Endothelial cell of umbilical vein (primary cell): ENCODE measurements around the gene PSPC1. TPM values are rescaled to one million over a fixed set of nuclear protein-coding genes. Genes with fewer than 3 reads are reported as not detected.

Source experiments
- BruUV-seq: library from RNA; stranded (reverse); fragments of 400-500 nt; replicated peaks from 2 replicates; lab custom pipeline; 2021; lab: Mats Ljungman, UMichigan
- CTCF ChIA-PET: fragments of 300-600, 350-600 bp; sonication (Branson Sonifier 250); formaldehyde crosslinking; loops from one replicate; lab custom pipeline; 2021; ENCODE audit warnings: antibody characterized with exemption, inconsistent platforms; lab: Charles Lee
- POLR2A ChIA-PET: fragments of 300-600, 350-600 bp; sonication (Branson Sonifier 250); formaldehyde crosslinking; loops from one replicate; lab custom pipeline; 2021; ENCODE audit warnings: antibody characterized with exemption, inconsistent platforms; lab: Charles Lee
- DNase-seq: peaks from one replicate; pipeline ENCODE4 v3.0.0-alpha.2; 2011; ENCODE audit warnings: low read depth, low spot score
- FAIRE-seq: peaks from 2 replicates; lab custom pipeline; 2011; peaks lifted over from hg19 to GRCh38; lab: Jason Lieb, UNC
- H2AFZ ChIP-seq: 2 replicates; pipeline ENCODE4 v1.6.0; 2012; ENCODE audit warnings: low read depth, low read length, control low read depth, inconsistent platforms
- H3K27ac ChIP-seq: 2 replicates; pipeline ENCODE4 v1.5.1; 2011; ENCODE audit warnings: low read depth, mild to moderate bottlenecking, control low read depth, low read length, moderate library complexity; ENCODE audit not compliant: insufficient read depth
- H3K27me3 ChIP-seq, 2 experiments: 2 replicates each; pipeline versions ENCODE4 v1.6.0 to v1.6.1; 2011; ENCODE audit warnings: low read length in 2 of 2, mixed read lengths in 1 of 2; ENCODE audit not compliant: control insufficient read depth in 2 of 2, insufficient read depth in 2 of 2
- H3K36me3 ChIP-seq, 2 experiments: 2 replicates in 1 of 2; 3 replicates in 1 of 2; pipeline ENCODE4 v1.5.1; 2011; ENCODE audit warnings: low read length in 2 of 2, mild to moderate bottlenecking in 1 of 2, moderate library complexity in 1 of 2; ENCODE audit not compliant: control insufficient read depth in 2 of 2, insufficient read depth in 2 of 2; ENCODE audit errors: extremely low read depth in 1 of 2
- H3K4me1 ChIP-seq: 3 replicates; pipeline ENCODE4 v1.5.1; 2011; ENCODE audit warnings: mild to moderate bottlenecking, low read length; ENCODE audit not compliant: control insufficient read depth, insufficient read depth; ENCODE audit errors: extremely low read depth
- H3K4me2 ChIP-seq: 2 replicates; pipeline ENCODE4 v1.6.1; 2011; ENCODE audit warnings: low read length, control low read depth, mixed read lengths; ENCODE audit not compliant: insufficient read depth
- H3K4me3 ChIP-seq, 3 experiments: fragments of 200-600 bp in 1 of 3; sonication (generic), shearing (Covaris generic) in 1 of 3; replicated peaks in 1 of 3; 2 replicates each; pipeline ENCODE4 v1.5.1; 2011 to 2016; ENCODE audit warnings: control low read depth in 3 of 3, low read length in 3 of 3, mild to moderate bottlenecking in 2 of 3, inconsistent platforms in 1 of 3, low read depth in 1 of 3, moderate library complexity in 1 of 3; ENCODE audit not compliant: insufficient read depth in 1 of 3
- H3K79me2 ChIP-seq: 2 replicates; pipeline ENCODE4 v1.6.0; 2012; ENCODE audit warnings: low read length, inconsistent platforms; ENCODE audit not compliant: control insufficient read depth, insufficient read depth
- H3K9ac ChIP-seq: replicated peaks from 2 replicates; pipeline ENCODE3; 2011; ENCODE audit warnings: low read length, control low read depth; ENCODE audit not compliant: insufficient read depth; ENCODE audit errors: extremely low read depth
- H3K9me1 ChIP-seq: replicated peaks from 3 replicates; pipeline ENCODE4 v1.6.0; 2011; ENCODE audit warnings: mild to moderate bottlenecking, low read length; ENCODE audit not compliant: control insufficient read depth, insufficient read depth; ENCODE audit errors: extremely low read depth
- H3K9me3 ChIP-seq: replicated peaks from 2 replicates; pipeline ENCODE4 v1.5.1; 2012; ENCODE audit warnings: low read length, inconsistent platforms; ENCODE audit not compliant: control insufficient read depth, insufficient read depth
- H4K20me1 ChIP-seq: replicated peaks from 2 replicates; pipeline ENCODE3; 2011; ENCODE audit warnings: mild to moderate bottlenecking, low read length; ENCODE audit not compliant: control insufficient read depth, insufficient read depth; ENCODE audit errors: extremely low read depth
- EZH2 ChIP-seq: IDR thresholded peaks from 2 replicates; pipeline ENCODE4 v1.6.1; 2012; ENCODE audit warnings: borderline replicate concordance, low read depth, mild to moderate bottlenecking, moderate library complexity, low read length, inconsistent platforms; ENCODE audit not compliant: severe bottlenecking
- FOS ChIP-seq: IDR thresholded peaks from 2 replicates; pipeline ENCODE4 v1.6.1; 2011; ENCODE audit warnings: mild to moderate bottlenecking, low read length, moderate library complexity, borderline replicate concordance; ENCODE audit not compliant: insufficient read depth
- GATA2 ChIP-seq: IDR thresholded peaks from 2 replicates; pipeline ENCODE4 v1.7.0; 2011; ENCODE audit warnings: low read depth, mild to moderate bottlenecking, moderate library complexity, mixed read lengths, low read length; ENCODE audit not compliant: insufficient read length, insufficient read depth
- JUN ChIP-seq: IDR thresholded peaks from 2 replicates; pipeline ENCODE4 v1.6.1; 2011; ENCODE audit warnings: borderline replicate concordance, low read depth; ENCODE audit not compliant: insufficient read length, insufficient read depth
- MYC ChIP-seq: IDR thresholded peaks from one replicate; pipeline ENCODE4 v1.6.1; 2011; ENCODE audit warnings: mild to moderate bottlenecking, low read depth, low read length
- POLR2A ChIP-seq: IDR thresholded peaks from 2 replicates; pipeline ENCODE4 v1.6.1; 2012; ENCODE audit warnings: low read depth, mild to moderate bottlenecking, control low read depth, low read length
- POLR2AphosphoS5 ChIP-seq: IDR thresholded peaks from 2 replicates; pipeline ENCODE4 v1.6.1; 2012; ENCODE audit warnings: low read depth, mild to moderate bottlenecking, control low read depth, low read length, moderate library complexity; ENCODE audit not compliant: insufficient read depth
- dilution Hi-C: fragments of 300-500 bp; cut with MboI; formaldehyde crosslinking; loops from one replicate; pipeline ENCODE4 v1.15.0; 2019; ENCODE audit warnings: low sequenced_read_pairs; ENCODE audit not compliant: extremely low pct_ligation_motif_present
- intact Hi-C: fragments of 100-400 bp; cut with micrococcal nuclease; formaldehyde crosslinking; loops from one replicate; pipeline ENCODE4 v1.10.0; 2022
- polyA plus RNA-seq, 4 experiments: library from polyadenylated mRNA; depleted of rRNA in 3 of 4; stranded (reverse) in 3 of 4; unstranded in 1 of 4; fragments of >200 nt; gene quantifications; 2 replicates each; pipeline versions ENCODE4 v1.2.1 to v1.2.3, GENCODE V29; 2011 to 2012; ENCODE audit warnings: missing spikeins in 1 of 4
- total RNA-seq: library from RNA; stranded (reverse); gene quantifications from 2 replicates; pipeline ENCODE4 v1.2.3, GENCODE V29; 2021
- TF ChIP-seq, protein P1 (sequence below): IDR thresholded peaks from 2 replicates; pipeline ENCODE4 v1.6.1; 2011; ENCODE audit not compliant: insufficient read depth, insufficient read length
- TF ChIP-seq, protein P2 (sequence below), 2 donors: IDR thresholded peaks; 1 replicate in 1 of 2; 2 replicates in 1 of 2; pipeline ENCODE4 v1.5.1; 2011; ENCODE audit warnings: low read length in 2 of 2, mild to moderate bottlenecking in 2 of 2, moderate library complexity in 2 of 2, control low read depth in 1 of 2, inconsistent platforms in 1 of 2, low read depth in 1 of 2; ENCODE audit not compliant: insufficient read depth in 1 of 2; ENCODE audit errors: extremely low read depth in 1 of 2

Gene PSPC1
- total and polyA plus RNA-seq, 2 donors (not counting 3 experiments of a cell fraction or from before 2014, with no cell fraction given): 22.8 to 55.7 TPM

DNA sequence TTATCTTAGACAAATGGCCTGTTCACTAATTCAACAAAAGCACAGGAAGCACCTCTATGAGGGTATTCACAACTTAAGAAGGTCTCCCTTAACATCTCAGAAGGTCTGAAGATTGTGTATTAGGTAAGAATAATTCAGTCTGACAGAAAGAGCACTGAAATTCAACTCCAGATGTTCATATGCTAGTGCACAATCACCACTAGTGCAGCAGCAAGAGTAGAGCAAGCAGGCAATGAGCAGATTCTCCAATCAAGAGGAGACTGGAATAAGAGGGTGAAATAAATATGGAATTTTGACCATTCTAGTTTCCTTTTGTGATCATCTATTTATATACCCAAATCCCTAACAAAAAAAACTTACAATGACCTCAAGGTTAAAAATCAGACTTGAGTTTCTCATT lies 97.3 kb downstream of the PSPC1 start:
- no peak for FAIRE-seq
- intact Hi-C loops: no loop called here

DNA sequence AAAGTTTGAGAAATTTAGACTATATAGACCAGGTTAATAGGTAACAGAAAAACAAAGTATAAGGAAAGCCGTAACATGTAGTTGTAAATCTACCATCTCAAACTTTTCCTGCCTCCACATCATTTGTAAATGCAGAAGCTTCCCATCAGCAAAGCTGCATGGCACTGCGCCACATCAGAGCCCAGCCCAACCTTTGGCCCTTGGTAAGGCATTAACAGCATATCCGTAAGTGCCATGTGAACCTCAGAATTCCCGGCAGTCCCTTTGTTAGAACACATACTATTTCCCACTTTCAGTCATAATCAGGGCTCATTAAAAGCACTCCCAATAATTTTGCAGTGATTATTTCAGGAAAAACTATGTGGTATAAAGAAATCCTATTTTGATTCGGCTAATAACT lies 97.7 kb downstream of the PSPC1 start:
- intact Hi-C loops (no loop called here), dilution Hi-C loops (no loop called here)
- Histone ChIP-seq H3K9me1 (no peaks in the 10 kb centered on the region), H4K20me1 (no peaks in the 10 kb centered on the region), H2AFZ (no peak overlapping the region), H3K4me3 (no peak overlapping the region), H3K36me3 (no peaks in the 10 kb centered on the region), H3K27ac (no peak overlapping the region), H3K4me1 (peaks cover 5% of the 10 kb centered on the region), H3K9me3 (no peaks in the 10 kb centered on the region), H3K9ac (no peak overlapping the region), H3K27me3 (no peaks in the 10 kb centered on the region), H3K79me2 (peaks cover 16% of the 10 kb centered on the region), H3K4me2 (no peak overlapping the region)
- BruUV-seq: no TSS peak
- no peak for FAIRE-seq
- POLR2A ChIA-PET: no interaction called here
- no peak for DNase-seq
- TF ChIP-seq EZH2 (no peak), MYC (no peak), GATA2 (no peak), JUN (no peak), POLR2A (no peak), FOS (no peak), POLR2AphosphoS5 (no peak)
- TF ChIP-seq, protein P1, sequence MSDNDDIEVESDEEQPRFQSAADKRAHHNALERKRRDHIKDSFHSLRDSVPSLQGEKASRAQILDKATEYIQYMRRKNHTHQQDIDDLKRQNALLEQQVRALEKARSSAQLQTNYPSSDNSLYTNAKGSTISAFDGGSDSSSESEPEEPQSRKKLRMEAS: no peak
- TF ChIP-seq, protein P2, sequence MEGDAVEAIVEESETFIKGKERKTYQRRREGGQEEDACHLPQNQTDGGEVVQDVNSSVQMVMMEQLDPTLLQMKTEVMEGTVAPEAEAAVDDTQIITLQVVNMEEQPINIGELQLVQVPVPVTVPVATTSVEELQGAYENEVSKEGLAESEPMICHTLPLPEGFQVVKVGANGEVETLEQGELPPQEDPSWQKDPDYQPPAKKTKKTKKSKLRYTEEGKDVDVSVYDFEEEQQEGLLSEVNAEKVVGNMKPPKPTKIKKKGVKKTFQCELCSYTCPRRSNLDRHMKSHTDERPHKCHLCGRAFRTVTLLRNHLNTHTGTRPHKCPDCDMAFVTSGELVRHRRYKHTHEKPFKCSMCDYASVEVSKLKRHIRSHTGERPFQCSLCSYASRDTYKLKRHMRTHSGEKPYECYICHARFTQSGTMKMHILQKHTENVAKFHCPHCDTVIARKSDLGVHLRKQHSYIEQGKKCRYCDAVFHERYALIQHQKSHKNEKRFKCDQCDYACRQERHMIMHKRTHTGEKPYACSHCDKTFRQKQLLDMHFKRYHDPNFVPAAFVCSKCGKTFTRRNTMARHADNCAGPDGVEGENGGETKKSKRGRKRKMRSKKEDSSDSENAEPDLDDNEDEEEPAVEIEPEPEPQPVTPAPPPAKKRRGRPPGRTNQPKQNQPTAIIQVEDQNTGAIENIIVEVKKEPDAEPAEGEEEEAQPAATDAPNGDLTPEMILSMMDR (IDR thresholded peaks at IDR 0.05; ENCODE audit: extremely low read depth in 1 of 2, insufficient read depth in 1 of 2, low read depth in 1 of 2, low read length in 2 of 2): no peak
- CTCF ChIA-PET: no interaction called here

More for the DNA sequence above, 97.3 kb downstream of the PSPC1 start:
- Histone ChIP-seq H3K4me3 (no peak overlapping the region), H3K9me3 (no peaks in the 10 kb centered on the region), H3K27me3 (no peaks in the 10 kb centered on the region), H3K9me1 (no peaks in the 10 kb centered on the region), H3K79me2 (peaks cover 16% of the 10 kb centered on the region), H3K4me2 (no peak overlapping the region), H3K36me3 (no peaks in the 10 kb centered on the region), H3K9ac (no peak overlapping the region), H2AFZ (no peak overlapping the region), H4K20me1 (no peaks in the 10 kb centered on the region), H3K4me1 (peaks cover 5% of the 10 kb centered on the region), H3K27ac (no peak overlapping the region)
- dilution Hi-C loops: no loop called here
- ChIA-PET POLR2A (no interaction called here), CTCF (no interaction called here)
- no peak for TF ChIP-seq JUN
- DNase-seq: no peak
- no TSS peak for BruUV-seq
